IPS-11a (cell line): ENCODE data around the gene CACNA2D2.

Source experiments
- H3K4me3 ChIP-seq: one replicate; pipeline ENCODE4 v1.5.1; 2013; ENCODE audit warnings: low read depth, low read length, control low read depth

The CACNA2D2 gene

DNA sequence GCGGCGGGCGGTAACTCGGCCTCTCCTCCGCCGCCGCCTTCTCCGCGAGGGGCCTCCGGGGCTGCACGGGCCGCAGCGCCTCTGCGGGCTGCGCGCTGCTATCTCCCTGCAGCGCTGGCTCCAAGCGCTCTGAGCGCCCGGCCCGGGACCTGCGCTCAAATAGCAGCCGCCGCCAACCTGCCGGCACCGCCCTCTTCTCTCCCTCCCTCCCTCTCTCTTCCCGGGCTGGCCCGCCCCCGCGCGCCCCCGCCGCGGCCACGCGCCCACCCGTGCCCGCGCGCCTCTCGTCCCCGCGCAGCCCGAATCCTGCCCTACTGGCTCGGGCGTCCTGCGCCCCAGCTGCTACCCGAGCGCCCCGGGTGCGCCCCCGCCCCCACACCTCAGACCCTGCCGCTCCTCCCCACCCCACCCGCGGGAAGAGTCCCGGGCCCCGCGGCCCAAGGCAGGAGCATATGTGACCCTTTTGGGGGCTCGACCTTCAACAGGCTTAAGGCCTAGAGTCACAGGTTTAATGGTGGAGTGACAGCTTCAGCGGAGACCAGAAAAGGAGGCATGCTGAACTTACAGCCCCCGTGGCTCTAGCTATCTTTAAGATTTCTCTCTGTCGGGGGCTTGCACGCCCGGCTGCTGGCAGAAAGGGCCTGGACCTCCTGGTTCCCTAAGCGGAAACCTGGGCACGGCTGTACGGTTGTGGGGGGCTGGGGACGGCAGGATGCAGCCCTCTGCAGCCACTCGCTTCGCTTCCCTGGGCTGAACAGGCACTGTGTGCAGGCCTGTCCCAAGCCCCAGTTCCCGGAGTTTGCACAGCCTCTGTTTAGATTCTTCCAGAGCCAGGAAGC lies at the start of gene CACNA2D2:
Gene CACNA2D2 (minus strand): TSS at position 131 of the 839 bp plus-strand sequence. CDS start 211 bp downstream, outside the sequence.
- H3K4me3 ChIP-seq = peak within 1 kb of the TSS; percentile 48

DNA sequence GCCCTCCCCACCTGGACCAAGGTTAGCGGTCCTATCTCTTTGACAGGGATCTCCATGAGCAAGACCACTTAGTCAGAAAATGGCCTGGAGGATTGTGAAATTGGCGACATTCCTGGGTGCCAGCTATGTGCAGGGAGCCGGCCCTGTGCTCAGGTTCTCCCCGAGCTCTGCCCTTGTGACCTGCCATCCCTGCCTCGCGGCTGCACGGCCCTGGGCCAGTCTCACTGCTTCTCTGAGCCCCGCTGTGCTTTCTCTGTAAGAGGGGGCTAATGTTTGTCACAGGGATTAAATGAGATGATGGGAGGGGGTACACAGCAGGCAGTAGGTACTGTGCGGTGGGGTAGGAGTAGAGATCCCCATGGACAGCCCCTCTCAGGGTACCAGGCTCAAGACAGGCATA lies 49.2 kb upstream of the CACNA2D2 start:
- no peak overlapping the region for H3K4me3 ChIP-seq

DNA sequence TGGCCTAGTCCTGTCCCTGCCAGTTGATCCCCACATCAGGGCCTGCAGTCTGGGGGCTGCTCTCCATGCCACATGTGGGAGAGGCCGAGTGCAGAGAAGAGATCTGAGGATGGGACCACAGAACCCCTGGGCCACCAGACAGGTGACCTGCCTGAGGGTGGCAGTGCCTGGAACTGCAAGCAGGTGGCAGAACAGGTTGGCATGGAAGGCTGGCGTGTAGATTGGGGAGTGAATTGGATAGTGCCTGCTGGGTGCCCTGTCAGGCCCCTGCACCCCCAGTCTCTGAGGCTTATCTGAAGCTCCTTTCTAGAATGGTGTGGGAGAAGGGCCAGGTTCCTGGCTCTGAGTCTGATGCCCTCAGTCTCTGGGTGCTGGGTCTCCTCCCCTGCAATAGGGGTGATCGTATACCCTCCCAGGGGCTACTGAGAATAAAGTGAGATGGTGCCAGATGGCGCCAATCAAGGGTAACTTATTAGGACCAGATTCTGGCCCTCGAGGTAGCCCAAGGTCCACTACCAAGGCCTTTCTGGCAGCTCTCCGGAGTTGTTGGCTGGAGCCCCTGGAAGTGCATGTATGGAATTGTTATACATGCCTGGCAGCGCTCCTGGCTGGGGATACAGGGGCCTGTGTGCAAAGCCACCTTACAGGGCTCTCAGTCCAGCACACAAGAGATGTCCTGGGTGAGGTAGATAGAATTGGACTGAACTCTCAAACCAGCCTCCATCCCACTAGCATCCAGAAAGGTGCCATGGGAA lies 48.4 kb upstream of the CACNA2D2 start:
- H3K4me3 ChIP-seq = no peak overlapping the region

DNA sequence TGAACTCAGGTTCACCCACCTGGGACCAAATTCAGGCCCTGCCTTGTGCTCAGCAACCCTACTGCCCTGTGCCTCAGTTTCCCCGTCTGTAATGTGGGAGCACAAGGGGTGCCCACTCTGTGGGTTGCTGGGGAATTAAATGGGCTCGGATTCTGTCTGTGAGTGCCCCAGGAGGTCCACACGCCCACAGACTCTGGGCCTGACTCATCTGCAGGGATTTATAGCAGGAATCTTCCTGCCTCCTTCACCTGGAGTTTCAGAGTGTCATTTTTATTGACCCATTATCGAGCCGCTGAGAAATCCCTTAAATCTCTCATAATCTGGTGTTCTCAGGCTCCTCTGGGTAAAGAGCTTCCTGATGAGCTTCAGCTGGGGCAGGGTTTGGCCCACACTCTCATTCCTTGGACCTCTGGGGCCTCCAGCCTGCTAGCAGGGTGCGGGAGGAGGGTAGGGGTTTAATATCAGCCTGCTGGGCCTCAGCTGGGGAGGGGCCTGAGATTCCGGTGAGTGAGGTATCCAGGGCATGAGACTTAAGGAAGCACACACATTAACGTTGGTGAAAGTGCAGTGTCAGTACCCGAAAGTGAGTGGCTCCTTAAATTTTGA lies 47.7 kb upstream of the CACNA2D2 start:
- H3K4me3 ChIP-seq = no peak overlapping the region

DNA sequence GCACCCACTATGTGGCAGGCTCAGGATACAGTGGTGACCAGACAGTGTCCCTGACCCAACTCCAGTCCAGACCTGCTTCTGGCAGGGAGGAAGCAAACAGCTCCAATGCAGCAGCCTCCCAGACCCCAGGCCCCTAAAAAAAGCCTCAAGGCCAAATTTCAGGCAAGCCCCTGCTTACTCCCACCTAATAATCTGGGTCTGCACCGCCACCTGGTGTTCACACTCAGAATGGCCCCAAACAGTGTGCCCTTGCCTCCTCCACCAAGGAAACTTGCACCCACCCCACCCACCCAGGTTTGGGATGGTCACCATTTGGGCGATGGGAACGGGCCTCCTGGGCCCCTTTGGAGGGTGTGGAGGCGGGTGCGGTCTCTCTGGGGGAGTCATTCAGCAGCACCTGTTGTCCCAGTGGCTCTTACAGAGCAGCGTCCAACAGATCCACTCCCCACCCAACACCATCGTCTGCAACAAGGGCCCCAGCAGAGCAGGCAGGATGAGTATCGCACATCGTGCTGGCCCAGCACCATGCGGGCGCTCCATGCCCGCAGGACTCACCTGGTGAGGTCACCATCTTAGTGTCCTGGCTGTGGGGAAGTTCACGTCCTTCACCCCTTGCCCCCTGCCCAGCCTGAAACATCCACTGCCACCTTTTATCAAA lies 46.8 kb upstream of the CACNA2D2 start:
- no peak overlapping the region for H3K4me3 ChIP-seq

DNA sequence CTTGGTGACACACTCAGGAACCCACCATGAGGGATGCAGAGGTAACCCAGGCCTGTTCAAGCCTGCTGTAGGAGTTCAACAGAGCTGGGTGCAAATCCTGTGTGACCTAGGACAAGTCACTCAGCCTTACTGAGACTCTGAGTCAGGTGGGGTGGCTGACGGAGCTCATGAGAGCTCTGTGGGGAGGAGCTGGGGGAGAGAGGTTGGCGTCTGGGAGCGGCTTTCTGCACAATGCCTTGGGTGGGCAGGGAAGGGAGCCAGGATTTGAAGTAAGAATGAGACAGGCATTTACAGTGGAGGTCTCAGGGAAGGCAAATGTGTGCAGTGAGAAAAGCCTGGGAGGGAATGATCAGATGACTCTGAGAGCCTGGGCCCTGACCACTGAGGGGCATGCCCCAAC lies 45.8 kb upstream of the CACNA2D2 start:
- H3K4me3 ChIP-seq = no peak overlapping the region

DNA sequence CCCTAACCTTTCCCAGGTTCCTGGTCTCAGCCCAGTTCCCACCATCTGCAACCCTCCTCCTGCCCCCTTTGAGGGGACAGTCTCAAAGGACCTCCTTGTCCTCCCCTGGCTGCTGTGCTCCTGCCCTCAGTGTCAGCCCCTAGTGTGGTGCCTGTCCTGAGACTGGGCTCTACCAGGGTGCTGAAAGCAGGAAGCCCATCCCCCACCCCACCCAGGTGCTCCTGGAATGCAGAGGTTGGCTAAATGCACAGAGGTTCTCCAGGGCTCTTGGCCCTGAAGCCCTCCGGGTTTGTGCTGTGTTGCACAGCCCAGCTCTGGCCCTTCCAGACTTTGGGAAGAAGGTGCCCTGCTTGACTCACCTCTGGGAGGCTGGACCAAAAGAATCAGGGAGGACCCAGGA lies 42.3 kb upstream of the CACNA2D2 start:
- H3K4me3 ChIP-seq = no peak overlapping the region

DNA sequence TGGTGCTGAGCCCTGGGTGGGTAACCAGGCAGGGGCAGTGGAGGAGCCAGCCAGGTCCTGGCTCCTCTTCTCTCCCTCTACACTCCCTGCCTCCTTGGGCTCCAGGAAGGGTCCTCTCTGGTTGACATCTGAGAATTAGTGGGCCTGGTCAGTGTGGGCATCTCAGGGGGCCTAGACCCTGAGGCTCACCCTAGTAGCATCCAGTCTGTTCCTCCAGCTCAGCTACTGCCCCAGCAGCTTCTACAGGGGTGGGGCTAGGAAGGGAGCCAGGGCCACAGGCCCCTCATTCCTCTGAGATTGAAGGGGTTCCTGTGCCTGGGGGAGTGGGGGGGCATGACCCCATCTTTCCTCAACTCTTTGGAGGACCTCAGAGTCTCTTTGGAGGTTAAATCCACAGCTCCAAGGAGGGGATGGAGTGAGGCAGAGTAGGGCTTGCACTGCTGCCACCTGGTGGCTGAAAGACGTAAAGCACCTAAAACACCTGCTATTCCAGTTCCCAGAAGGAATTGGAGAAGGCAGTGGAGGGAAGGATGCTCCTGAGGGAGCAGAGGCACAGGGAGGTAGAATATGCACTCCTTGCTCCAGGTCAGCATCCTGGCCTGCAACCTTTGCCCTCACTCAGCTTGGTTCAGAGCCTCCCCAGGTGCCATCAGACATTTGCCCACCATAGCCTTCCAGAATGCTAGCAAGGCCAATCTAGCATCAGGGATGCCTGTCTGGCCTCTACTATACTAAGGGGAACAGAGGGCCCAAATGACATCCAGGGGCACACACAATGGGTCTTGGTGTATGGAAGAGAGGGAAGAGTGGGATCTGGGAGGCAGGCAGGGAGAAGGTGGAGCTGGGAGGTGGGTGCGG lies 39.0 kb upstream of the CACNA2D2 start:
- no peak overlapping the region for H3K4me3 ChIP-seq

DNA sequence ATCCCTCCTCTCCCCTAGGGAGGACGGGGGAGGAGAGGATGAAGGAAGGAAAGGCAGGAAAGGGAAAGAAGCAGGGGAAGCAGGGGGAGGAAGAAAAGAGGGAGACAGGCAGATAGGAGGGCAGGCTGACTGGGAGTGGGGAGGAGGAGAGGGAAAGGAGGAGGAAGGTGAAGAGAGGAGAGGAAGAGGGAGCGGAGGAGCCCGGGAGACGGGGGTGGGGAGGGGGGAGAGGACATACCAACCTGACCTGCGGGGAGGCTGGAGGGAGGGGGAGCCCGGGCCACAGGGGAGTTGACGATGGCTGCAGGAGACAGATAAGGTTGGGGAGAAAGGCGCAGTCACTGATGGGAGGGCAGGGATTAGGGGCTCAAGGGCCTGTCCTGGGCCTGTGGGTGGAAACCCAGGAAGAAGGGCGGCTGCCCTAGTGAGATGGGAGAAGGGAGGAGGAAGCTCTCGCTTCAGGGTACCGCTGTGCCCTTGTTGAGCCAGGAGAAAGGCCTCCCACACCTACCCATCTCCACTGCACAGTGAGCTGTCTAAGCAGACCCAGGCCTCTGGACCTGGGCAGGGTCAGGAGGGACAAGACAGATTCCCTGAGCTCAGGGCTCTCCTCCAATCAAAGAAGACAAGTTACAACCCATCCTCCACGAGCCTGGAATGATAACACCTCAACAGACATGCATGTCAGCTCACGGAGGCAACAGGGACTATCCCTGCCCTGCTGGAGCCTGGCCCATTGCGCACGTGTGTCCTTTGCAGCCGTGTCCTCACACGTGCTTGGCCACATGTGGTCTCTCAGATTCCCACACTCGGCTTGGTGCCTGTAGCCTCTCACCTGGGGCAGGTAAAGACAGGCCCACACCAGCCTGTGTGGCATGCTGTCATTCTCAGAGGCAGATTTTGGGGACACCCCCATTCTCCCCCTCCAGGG lies 36.2 kb upstream of the CACNA2D2 start:
- no peak overlapping the region for H3K4me3 ChIP-seq

DNA sequence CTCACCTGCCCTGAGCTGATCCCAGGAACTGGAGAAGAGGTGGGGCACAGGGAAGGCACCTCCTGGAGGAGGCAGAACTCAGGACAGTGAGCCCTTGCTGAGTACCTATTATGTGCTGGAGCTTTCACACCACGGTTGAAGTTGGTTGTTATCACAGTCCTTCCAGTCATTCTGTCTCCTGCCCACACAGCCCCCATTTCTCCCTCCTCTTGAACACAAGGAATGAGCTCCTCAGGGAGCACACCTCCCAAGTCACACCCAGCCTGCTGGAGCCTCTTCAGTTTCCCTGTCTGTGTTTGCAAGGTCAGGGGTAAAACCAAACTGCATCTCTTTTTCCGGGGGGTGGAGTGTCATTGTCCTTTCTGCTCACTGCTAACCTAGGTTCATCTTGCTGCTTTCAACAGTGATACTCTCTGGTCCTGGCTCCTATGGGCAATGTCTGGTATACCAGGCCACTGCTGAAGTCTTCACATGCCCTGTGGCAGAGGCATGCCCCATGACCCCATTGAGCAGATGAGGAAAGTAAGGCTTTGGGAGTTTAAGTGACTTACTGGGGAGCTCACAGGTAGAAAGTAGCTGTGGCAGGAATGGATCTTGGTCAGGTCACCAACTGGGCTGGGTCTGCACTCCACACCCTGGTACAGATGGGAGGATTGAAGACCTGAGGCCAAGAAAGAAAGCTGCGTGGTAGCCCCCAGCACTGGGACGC lies 34.1 kb upstream of the CACNA2D2 start:
- no peak overlapping the region for H3K4me3 ChIP-seq

DNA sequence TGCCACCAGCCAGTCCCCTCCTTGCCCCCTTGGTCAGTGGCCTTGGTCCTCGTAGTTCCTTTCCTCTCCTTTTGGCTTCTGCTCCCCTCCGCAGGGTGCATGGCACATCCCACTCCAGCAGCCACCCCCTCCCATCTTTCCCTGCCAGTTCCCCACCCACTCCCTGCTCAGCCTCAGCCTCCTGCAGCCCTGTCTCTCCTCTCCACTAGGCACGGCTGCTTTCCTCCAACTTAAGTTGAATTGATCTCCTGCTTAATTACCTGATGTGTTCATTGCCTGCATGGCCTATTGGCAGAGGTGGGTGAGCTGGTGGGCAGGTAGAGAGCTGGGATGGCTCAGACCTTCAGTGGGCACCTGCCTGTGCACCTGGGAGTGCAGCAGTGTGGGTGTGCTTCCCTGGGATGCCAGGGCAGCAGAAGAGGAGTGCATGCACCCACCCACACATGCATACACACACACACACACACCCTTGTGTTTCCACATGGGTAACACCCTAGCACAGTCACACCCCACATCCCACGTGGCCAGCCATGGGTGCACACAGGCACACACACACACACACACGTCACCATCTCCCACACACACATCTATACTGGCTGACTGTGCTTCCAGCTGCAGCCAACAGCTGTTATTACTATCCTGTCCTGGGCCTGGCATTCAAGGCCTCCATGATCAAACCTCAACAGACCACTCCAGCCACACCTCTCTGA lies 33.2 kb upstream of the CACNA2D2 start:
- no peak overlapping the region for H3K4me3 ChIP-seq

DNA sequence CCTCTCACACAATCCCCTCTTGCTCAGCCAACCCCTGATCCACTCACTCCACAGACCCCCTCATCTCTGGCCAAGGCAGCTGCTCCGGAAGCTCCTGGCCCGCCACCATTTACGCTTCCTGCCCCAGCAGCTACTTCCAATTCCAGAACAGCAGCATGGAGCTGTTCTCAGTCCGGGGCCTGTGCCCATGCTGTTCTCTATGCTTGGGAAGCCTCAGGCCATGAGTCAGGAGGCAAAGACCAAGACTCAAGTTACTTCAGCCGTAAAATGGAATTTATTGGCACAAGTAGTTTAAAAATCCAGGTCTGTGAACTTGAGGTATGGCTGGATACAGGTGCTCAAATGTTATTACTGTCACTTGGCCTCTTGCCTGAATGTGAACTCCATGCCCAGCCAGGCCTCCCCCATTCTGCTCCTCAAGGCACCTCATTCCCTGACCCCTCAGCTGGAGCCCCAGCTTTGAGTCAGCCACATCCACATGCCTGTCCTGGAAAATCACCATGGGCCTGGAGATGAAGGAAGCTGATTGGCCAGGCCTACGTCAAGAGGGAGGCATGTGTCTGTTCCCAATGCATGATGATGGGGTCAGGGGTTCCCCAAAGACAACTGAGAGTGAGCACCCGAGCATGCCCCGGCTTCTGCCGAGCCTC lies 31.4 kb upstream of the CACNA2D2 start:
- no peak overlapping the region for H3K4me3 ChIP-seq

DNA sequence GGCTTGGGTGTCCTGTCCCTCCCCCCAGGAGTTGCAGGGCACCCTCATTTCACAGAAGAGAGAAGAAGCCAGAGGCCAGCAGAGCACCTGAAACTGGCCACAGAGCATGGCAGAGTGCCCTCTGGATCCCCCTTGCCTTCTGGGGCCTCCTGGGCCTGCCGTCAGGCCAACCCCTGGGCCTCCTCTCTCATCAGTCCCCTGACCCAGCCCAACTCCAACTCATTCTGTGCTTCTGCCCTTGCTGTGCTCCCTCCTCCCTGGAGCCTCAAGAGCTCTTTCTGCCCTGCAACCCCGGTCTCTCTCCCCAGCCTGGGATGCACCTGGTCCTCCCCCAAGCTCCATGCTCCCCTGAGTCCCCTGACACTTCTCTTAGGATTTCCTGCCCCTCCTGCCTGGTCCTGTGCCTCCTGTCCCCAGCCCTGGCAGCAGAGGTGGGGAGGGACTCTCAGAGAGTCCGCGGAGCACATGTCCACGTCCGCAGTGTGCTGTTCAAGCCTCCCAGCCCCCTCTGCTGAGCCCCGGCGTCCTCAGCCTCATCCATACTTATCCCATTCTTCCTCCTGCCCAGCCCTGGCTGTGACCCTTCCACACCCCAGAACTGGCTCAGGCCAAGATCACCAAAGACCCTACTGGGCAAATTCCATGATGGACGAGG lies 30.5 kb upstream of the CACNA2D2 start:
- H3K4me3 ChIP-seq = no peak overlapping the region

DNA sequence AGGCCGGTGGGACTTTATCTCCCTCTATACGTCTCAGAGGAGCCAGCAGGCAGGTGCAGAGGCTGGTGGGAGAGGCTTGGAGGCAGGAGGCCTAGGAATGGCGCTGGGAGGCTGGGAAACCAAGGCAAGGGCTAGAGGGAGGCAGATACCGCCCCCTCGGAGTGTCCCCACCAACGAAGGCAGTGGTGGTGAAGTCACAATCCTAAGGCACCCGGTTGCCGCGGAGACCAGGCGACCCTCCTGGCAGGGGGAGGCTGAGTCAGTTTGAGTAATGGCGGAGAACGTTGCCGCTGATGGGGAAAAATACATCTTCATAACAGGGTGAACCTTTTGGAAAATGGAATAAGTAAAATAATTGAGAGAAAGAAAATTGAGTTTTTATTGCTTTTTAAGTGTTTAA lies 29.9 kb upstream of the CACNA2D2 start:
- H3K4me3 ChIP-seq = no peak overlapping the region

DNA sequence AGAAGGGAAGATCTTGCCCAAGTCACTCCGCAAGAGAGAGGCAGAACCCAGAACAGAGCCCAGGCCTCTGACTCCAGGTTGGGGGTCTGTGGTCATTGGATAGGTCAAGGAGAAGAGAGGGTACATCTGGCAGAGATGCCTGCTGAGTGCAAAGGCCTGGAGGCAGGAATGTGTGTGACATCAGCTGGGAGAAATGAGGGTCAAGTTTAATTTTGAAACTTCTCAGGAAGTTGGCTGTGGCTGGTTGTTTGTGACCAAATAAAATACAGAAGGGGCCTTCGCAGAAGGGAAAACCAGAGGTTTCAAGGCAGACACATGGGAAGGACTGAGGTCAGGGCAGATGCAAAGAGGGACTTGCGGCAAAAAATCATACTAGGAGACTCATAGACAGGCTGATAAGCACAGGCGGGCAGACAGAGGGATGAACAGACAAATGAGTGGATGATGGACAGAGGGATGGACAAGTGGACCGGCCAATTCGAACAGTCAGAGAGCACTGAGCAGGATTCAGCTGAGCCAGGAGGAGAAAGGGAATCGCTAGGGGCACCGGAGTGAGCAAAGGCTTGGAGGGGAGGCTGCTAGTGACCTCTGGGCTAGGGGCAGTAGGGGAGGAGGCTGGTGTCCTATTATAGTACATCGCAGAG lies 28.8 kb upstream of the CACNA2D2 start:
- H3K4me3 ChIP-seq = no peak overlapping the region

DNA sequence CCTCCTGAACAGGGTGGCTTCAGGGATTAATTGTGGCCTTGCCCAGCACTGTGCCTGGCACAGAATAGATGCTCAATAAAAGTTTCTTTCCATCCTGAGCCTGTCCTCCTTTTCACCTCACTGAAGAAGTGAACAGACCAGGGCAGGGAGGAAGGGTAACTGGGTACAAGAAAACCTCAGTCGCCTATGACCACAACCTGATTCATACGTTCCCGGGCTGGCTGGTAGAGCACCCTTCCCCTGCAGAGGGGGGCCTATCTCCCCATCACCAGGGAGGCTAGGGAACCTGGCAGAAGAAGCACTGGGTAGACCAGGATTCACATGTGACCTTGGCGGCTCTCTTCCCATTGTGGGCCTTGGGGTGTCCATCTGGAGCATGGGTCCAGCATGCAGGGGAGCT lies 27.8 kb upstream of the CACNA2D2 start:
- H3K4me3 ChIP-seq = no peak overlapping the region
